NCI-H2171 treated with DMSO at 0.1 percent for 48 hours (cell line): ENCODE data around the gene BCAR3.
"Not testable (repeated sequence)": the region's sequence is repeated elsewhere in the genome, so short reads cannot be mapped to it uniquely, and the experiment has no call there.

ENCODE experiments used
- DNase-seq: peaks from one replicate; lab custom pipeline; 2025; lab: John Stamatoyannopoulos, UW

BCAR3 gene

DNA sequence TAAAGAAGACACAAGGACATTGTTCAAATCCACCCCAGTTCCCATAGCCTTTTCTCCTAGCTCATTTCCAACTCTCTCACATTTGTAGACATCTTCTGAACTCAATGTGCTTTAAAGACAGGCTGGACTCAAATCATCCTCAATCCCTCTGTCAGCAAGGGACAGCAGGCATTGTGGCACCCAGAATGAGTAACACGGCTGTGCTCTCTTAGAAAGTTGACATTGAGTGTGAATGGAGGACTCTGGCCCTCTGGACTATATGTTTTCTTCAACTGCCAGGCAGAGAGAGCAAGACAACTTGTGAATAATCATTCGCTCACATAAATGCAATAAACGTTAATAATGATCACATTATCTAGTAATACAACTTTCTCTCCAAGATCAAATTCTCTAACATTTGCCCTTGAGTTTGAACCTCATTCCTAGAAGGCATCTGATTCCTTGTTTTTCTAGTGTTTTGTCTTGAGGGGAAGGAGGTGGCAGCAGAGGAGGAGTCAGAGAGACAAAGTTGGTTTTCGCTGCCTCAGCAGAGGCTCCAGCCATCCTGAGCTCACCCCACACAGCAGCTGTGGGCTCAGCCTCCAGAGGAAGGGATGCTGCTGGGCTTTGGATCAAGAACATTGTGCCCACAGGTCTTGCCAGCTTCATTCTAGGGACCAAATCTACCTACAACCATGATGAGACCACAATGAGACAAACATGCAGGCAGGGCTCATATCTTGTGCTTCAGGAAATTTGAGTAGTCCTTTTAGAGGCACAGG lies 85.1 kb downstream of the BCAR3 start:
- no peak for DNase-seq

DNA sequence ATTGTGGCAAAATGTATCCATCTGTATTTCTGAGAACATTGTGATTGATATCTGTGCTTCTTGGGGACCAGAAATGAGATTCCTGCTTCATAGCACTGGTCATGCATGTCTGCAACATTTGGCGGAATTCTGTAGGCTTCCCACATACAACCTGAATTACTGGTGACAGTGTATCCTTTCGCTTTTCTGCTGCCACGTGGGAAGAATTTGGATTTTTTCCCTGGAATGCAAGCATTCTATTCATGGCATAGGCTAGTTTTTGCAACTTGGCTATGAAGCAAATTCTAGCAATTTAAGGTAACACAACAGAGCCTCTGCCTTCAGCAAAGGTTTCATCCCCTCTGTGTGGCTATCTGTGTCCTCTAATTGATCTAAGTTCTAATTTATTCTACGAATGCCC lies 85.9 kb downstream of the BCAR3 start:
- DNase-seq, result no peak

DNA sequence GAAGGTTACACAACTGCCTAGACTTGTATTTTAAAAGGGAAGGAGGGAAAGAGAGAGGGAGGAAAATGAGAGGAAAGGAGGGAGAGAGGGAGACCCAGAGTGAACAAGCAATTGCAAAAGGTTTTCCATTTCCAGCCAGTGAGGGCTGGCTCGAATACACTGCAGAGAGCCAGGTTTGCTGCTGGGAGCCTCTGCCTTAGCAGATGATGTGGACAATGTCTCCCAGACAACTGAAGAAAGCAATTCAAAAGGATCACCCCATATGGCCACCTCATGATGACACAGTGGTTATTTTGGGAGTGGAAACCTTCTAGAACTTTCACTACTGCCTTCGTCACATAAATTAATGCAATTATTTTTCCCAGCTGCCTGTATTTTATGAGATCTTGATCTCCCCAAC lies 86.4 kb downstream of the BCAR3 start:
- no peak for DNase-seq

DNA sequence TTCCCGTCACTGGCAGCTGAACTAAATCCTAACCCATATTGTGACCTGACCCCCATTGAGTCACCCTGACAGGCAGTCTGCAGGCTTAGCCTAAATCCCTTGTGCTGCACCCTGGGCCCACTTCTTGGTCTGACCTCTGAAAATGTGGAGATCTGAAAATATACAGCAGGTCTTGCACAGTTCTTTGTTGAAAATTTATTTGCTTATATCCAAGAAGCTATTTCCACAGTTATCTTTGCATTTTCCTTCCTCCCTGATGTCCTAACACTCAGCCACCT lies 87.1 kb downstream of the BCAR3 start:
- DNase-seq, result no peak

DNA sequence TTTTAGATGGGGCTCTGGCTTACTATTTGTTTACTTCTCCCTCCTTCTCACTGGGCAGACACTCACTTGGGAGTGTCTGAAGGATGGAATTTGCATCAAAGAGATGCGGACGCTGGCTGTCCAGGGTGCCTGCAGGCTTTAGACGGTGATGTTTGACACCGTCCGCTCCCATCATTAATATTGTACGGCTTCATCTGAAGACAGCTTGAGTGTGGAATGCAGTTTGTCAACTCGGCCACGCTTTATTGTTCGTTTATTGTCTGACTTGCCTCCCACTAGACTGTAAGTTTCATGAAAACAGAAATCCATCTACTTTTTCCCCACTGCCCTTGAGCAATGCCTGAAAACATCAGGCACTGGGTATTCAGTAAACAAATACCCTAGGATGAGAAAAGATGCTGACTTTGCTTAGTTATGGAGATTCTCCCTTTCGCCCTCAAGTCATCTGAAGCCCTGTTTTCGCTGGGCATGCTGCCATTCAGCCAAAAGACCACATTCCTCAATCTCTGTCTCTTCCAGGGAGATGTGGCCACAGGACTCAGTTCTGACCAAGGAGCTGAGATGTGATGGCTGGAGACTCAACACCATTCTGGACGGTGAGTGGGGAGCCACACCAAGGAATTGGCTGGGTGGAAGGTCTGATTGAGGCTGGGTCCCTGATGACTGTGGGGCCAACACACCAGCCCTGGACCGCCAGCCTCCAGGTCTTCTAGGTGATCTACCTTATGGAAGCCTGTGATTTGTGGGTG lies 87.6 kb downstream of the BCAR3 start:
- no peak for DNase-seq

DNA sequence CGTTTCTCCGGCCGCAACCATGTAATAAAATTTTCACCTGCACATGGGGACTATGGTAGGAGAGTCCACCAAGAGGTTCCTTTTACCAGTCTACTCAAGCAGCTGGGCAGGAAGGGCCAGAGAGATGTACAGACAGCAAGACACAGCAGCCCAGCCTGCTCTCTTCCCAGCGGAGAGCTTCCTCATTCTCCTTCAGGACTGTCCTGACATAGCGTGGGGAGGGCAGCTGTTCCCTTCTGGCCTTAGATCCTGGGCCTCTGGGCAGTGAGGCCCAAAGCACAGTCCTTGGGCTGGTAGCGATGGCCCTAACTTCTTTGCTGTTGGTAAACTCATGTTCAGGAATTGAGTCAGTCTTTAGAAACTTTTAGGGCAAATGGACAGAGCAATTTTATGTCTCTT lies 89.1 kb downstream of the BCAR3 start:
- DNase-seq, result no peak

DNA sequence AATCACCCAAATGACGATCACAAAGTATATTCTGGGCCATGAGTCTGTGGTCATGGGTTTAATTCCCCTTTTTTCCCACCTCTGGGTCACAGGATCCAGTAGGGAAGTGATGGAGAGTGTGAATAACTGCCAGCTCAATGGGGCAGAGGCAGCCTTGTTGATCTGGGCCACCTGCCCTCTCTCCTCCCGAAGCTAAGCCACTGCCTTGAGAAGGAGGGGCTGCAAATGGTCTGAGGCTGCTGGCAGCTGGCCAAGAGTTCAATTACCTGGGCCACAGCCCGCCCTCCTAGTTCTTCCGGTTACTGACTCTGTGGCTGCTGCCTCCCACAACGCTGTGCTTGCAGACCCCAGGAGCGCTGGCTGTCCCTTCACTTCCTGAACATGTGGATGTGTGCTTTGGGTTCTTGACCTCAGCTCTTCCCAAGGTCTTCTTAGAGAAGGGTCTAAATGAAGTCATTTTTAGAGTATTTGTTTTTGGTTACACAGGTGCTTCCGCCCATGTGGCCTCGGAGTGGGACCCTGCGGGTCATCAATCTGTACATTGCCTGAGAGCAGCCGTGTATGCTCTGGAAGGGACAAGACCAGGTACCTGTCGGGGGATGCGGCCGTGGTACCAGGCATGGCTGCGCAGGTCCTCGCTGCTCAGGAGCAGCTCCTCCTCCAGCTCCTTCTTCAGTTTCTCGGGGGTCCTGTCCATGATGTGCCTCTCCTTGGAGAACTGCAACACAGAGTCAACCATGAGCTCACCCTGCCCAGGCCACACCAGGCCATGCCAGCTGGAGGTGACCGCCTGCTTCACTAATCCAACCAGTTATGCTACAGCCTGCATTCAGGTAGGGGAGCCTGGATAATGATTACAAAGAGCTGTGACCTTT lies 89.7 kb downstream of the BCAR3 start:
- DNase-seq, result peak; percentile 85

DNA sequence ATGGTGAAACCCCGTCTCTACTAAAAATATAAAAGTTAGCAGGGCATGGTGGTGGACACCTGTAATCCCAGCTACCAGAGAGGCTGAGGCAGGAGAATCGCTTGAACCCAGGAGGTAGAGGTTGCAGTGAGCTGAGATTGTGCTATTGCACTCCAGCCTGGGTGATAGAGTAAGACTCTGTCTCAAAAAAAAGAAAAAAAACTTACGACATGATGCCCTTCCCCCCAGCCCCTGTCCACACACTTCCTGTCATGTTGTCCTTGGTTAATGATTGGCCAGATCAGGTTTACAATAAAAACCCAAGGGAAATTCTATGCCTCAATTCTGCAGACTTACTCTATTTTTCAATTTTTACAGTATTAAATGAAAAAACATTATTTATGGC lies 90.4 kb downstream of the BCAR3 start:
- DNase-seq, result not testable (repeated sequence)

DNA sequence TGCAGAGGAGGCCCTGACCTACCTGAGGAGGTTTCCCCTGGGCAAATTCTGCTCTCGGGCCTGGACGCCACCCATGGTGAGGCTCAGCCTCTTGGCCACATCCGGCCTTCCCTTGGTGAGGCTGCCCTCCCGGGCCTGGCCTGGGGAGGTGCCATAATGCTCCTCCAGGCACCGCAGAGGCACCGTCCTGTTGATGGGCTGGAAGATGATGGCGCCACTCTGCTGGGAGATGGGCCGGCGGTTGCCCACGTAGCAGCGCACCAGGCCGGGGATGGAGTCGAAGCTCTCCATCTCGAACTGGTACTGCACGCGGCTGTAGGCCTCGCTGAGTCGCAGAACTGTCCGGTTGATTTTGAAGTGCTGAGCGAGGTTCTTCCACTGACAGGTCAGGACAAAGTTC lies 92.7 kb downstream of the BCAR3 start:
- DNase-seq, result no peak

DNA sequence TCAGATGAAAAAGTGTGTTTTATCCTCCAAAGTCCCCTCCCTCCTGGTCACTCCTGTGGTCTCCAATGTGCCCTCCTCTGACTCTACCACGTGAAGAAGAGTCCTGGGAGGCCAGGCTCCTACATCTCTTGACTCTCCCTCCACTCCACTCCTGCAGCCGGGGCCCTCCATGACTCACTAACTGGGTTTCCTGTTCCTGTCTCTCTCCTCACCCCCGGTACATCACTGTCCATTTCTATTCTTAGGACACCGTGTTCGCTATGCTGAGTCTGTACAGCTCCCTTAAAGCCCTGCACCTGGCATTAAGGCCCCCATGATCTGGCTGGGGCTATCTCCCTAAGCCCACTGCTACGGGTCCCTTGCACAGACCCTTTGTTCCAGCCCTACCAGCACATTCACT lies 93.4 kb downstream of the BCAR3 start:
- no peak for DNase-seq

DNA sequence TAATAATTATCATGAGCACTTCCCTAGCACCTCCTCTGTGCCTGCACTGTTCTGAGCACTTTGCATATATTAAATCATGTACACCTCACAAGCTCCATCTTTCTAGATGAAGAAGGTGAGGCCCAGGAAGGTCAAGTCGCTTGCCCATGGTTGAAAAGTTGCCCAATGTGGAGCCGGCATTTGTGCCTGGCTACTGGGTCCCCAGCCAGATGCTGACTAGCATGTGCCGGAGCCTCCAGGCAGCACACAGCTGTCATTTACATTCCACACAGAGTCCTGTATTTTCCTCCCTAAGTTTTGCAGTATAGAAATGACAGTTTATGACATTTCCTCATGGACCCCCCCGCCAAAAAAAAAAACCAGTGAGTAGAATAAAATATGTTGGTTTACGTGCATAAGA lies 94.3 kb downstream of the BCAR3 start:
- no peak for DNase-seq

DNA sequence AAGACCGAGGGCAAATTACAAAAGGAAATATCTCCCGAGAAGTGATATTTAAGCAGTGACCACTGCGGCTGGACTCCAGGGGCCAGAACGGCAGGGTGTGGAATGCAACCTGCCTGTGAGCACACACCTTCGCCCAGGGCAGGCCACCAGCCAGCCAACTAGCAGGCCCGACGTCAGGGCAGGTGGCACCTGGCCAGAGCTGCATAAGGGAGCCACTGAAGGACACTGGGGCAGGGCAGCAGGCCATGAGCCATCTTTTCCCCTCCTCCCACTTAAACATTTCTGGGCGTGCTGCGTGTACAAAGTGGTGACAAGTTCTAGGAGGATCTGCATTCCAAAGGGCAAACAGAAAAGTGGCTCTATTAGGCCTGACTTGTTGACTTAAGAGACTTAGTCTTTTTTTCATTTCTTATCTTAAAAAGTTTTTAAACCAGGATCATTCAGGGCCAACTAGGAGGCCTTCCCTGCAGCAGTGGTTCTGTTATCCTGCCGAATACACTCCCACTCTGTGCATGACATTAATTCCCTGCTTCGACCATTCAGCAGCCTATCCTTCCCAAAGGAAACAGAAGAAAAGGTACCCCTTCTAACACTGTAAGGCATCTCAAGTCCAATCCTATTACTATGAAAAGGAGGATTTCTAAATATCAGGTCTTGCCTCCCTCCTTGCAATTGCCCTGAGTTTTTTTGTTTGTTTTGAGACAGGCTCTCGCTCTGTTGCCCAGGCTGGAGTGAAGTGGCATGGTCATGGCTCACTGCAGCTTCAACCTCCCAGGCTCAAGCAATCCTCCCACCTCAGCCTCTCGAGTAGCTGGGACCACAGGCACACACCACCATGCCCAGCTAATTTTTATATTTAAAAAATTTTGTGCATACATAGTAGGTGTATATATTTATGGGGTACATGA lies 96.3 kb downstream of the BCAR3 start:
- DNase-seq, result no peak

DNA sequence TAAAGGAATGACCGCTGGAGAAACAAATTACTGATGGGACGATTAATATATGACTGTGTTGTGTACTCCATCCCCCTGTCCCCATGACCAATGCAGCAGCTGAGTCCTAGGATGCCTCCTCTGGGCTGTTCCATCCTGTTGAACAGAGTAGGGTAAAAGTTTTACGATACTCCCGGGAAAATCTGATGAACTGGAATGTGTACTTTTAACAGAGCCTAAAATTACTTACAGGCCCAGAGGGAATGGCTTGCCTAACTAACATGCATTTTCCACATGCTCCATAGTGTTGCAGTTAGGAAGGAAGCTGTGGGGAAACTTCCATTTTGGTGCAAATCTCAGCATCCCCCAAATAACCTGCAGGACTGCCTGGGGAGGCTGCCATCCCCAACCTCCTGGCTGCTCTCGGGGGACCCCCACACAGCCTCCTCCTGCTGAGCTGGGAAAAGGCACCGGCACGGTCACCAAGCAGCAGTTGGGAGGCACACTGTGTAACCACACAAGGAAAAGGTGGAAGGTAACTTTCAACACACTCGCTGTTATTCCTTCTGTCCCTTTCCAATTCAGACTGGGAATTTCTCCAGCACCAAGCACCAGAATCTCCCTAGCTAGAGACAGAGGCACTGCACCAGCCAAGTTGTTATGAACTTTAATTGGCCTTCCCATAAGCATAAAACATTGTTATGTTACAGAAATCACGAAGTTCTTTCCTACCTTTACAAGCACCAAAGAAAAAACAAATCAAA lies 97.2 kb downstream of the BCAR3 start:
- no peak for DNase-seq

DNA sequence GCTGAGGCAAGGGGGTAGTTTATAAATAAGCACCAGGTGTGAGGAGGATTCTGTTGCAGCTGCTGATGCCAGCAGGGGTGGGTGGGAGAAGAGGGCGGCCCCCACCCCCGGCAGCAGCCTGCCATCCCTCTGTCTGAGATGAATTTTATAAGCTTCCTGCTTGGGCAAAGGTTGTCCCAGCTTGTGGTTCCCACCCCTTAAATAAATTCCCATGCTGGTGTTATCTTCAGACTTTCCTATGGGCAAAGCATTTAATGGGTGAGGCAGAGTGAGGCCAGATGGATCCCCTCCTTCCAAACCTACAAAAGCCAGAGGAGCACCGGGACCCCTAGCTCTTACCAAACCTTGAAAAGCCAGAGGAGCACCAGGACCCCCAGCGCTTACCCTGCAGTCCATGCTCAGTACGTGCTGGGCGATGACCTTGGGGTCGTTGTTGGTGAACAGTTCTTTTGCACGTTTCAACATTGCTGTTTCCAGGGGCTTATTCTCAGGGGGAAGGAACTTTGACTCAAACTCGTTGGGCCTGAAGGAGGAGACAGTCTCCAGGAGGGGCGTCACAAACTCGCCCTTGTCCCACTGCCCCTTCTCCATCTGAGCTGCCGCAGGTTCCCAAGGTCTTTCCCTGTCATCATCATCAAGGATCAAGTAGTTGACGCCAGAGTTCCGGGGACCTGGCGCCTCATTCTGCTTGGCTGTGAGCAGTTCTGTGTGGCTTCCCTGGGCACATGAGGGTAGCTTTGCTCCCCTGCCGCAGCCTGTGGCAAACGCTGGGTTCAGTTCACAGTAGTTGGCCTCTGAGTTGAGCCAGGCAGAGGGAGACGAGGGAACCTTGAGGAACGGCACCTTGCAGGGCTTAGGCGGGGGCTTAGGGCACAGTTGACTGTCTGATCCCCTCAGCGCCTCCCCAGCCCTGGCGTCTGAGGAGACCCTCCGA lies 99.5 kb downstream of the BCAR3 start:
- peak; percentile 54 for DNase-seq

DNA sequence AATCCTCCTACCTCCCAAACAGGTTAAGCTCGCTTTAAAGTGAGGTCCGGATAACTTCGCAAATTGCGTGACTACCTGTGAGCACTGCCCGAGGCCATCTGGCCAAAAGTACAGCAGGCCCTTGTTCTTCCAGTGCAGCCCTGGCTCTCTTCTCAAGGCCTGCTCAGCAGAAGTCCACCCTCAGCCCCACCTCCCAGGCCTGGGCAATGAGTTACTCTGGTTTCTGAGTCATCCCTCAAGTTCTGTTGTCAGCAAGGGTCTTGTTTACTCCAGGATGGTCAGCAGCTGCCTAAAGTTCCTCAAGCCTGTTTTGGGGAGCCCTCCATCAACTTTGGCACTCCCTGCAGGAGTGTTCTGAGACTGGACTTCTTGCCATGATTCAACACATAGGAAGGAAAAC lies 101.7 kb downstream of the BCAR3 start:
- no peak for DNase-seq

DNA sequence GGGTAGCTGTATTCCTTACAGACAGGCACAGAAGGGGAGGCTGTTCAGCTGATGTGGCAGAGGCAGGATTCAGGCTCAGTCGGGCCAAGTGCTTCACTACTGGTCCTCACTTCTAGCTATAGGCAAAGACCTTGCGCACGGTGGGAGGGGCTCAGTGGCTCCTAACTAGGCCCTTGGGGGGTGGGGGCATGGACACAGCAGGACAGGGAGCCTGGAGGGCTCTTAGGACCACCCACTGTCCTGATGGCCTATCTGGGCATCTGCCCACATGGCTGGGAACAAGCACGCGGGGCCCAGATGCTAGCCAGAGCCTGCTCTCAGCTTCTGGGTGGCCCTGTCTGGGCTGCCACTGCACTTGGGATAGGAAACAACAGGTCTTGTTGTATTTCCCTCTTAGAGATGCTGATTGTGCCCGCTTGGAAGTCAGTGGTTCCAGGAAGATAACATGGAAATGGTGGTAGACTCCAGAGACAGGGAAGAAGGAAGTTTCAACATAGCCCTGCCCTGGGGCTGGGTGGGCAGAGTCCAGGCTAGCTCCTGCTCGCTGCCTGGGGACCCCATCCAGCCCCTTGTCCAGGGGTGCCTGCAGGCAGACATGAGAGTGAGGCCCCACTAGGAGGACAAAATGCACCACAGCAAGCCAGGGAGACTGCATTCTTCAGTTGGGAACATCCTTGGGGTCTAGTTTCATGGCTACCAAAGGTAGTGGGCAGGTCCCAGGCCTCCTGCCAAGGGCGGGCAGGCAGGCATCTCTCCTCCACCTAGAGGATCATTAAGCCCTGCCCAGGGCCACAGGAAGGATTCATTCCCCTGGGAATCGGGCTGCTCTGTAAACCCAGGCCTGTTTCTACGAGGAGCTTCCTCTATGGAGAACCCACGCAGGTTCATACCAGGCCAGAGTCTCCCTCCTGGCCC lies 102.5 kb downstream of the BCAR3 start:
- no peak for DNase-seq

DNA sequence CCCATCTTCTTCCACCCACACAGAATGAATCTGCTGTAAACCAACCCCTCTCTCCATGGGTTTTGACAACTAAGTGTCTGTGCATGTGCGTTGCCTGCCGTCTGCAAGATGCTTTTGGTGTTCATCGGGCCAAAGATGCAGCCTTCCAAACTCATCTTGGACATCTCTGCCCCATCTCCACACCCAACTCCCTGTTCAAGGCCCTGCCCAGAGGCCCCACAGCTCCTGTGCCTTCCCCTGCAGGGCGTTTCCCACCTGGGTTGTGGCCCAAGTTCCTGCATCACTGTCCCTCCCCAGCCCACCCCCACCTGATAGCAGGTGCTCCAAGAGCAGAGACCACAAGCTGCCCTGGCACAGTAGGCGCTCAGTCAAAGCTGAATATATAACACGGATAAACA lies 103.2 kb downstream of the BCAR3 start:
- DNase-seq, result no peak

DNA sequence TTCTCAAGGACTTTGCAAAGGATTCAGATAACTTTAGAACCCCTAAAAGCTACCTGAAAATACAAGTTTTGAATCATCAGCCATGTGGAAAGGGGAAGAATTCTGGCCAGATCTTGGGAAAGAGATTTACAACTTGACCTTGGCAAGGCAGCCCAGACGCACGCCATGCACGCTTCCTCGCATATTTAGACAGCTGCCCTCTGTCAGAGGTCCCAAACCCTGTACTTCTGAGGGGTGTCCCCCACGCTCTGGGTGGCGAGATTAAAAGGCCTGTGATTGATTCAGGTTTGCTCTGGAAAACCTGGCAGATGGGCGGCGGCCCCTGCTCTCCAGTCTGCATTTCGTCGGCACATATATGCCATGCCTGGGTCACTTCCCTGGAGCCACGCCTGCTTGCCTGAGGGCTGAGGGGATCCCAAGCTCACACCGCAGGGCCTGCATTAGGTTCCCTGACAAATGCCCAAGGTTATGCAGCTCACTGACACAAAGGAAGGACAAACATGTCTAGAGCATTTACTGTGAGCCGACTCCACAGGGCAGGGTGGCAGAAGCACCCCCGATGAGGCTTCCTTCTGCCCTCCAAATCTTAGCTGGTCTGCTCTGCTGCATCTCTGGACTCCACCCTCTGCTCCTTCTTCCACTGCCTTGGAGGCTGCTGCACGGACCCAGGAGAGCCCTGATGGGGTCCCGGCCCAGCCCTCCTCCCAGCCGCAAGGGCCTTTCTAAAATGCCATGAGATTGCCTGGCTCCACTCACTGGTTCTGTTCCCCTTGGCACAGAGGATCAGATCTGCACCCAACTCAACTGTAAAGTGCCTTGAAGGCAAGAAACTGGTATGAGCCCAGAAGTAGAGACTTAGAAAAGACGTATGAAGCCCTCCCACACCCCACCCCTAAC lies 103.9 kb downstream of the BCAR3 start:
- no peak for DNase-seq
